Left forelimb (tissue), 1 donor: ENCODE measurements around the gene PTGR3.

Experiments
- DNase-seq: peaks from one replicate; pipeline ENCODE4 v3.0.0-alpha.2; 2018; ENCODE audit warnings: low spot score

PTGR3 gene

DNA sequence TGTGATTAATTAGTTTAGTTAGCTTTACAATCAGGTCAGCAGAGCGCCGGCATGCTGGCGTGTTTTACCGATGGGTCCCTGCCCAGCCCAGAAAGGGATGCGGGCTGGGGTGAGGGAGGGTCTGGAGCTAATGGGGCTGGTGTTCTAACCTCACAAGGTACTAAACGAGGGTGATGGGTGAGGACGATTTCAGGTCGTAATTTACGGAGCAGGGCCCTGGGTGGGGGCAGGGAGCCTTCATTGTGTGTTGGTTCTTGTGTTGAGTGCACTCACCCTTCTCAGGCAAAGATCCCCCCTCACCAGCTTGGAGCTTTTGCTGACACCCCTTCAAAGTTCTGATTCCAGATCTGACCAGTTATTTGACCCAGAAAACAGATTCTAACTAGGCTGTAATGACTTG is 39.5 kb downstream of the PTGR3 start:
- no peak for DNase-seq

DNA sequence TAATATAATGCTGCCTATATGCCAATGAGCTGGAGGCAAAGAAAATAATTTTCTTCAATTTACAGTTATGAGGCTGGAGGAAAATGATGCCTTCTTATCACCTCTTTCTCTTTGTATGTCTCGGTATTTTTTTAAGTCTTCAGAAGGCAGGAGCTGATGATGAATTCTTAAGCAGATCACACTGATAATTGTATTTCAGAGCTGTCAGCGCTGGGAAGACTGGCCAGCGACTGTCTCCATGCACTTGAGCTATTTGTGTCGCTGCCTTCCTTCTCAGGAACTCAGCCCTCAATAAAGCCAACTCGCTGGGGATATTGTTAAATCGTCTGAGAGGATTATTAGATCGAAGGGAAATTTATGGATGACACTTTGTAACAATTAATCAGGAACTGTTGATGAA is 40.3 kb downstream of the PTGR3 start:
- DNase-seq, result no peak

GRCh38 chr18:75167759-75168618 is 41.0 kb downstream of the PTGR3 start:
- DNase-seq, result no peak

DNA sequence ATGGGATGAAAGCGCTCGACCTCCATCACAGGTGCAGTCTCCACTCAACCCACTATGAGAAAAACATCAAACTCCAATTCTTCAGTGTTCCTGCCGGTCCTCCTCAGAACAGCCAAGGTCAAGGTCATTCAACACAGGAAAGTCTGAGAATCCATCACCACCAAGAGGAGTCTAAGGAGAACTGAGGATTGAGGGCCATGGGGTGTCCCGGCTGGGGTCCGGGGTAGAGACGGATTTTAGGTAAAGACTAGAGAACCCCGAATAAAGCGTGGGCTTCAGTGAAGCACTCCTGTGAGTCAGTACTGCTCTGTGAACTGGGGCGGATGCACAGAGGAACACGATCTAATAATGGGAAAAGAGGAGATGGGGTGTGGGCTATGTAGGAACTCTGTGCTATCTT is 41.8 kb downstream of the PTGR3 start:
- DNase-seq, result no peak

GRCh38 chr18:75165926-75166325 is 43.0 kb downstream of the PTGR3 start:
- DNase-seq, result no peak

DNA sequence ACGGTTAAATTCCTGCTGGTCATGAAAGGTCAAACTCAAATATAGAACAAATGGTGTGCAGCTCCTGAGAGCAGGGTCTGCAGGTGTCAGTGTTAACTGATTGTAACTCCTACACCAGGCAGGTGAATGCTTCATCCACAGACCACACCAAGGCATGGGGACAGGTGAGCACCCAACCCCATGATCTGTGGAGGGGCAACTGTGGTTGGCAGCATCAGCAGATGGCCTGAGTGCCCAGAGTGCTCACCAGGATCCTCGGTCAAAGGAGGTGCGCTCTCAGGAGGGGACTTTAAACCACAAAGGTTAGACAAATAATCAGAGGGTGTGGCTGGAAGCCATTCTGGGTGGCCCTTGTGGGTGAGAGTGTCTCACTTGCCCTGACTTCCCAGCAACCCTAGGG is 44.5 kb downstream of the PTGR3 start:
- no peak for DNase-seq

DNA sequence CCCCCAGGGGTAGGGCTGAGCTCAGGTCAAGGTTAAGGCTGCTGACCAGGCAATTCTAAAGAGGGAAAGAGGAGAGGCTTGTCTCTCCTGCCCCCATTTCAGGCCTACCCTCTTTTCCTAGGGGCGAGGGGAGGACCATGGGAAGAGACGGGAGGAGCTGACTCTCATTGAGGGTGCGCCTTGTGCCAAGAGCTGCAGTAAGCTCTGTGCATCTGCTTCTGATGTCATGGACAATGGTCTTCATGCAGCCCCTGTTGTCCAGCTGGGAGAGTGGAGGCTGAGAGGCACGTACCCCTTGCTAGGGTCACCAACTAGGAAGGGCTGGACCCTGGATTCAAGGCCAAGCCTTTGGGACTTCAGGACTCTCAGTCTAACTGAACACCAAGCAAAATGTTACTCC is 45.2 kb downstream of the PTGR3 start:
- no peak for DNase-seq

DNA sequence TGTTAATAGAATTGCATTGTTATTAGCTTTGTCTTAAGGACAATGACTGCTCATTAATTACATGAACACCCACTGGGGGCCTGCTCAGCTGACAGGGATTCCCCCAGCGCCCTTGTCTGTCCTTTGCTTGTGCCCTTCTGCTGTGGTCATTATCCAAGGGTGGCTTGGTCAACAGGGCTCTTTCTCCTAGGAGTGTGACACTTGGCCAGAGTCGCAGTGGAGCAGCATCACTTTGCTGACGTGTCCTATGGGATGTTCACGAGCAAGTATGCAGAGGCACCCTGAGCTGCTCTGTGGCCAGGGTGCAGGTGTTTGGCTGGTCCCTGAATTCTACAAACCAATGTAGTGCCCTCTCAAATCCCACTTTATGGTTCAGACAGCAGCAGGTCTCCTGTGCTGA is 46.0 kb downstream of the PTGR3 start:
- DNase-seq, result no peak

GRCh38 chr18:75162467-75162866 is 46.5 kb downstream of the PTGR3 start:
- DNase-seq, result no peak

DNA sequence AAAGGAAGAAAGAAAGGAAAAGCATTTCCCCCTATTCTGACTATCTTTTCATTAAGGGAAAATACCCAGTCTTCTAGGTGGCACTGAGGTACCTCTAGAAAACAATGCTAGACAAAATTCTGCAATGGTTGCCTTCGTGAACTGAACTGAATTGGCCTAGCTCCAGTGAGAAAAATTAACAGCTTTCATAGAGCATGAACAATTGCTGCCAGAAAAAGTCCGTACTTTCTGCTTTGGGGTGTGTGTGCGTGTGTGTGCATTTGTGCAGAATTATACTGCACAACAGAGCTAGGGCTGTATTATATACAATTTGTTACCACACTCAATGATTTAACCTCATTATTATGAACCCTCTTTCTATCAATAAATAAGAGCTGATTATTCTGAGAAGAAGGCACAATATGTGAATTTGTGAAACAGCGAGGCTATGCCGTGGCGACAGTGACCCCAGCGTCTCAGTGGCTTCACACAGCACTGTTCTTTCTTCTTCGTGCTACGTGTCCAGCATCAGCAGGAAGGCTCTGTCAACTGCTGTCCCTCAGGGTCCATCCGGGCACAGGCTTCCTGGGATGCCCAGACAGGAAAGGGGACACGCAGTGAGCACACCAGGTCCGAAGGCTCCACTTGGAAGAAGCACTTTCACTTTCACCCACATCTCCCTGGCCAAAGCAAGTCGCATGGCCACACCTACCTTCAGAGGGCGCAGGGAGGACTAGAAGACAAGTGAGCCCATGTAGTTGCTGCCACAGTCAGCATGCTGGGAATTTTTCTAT is 47.5 kb downstream of the PTGR3 start:
- DNase-seq, result no peak

GRCh38 chr18:75160364-75160763 is 48.6 kb downstream of the PTGR3 start:
- DNase-seq, result peak; percentile 51

DNA sequence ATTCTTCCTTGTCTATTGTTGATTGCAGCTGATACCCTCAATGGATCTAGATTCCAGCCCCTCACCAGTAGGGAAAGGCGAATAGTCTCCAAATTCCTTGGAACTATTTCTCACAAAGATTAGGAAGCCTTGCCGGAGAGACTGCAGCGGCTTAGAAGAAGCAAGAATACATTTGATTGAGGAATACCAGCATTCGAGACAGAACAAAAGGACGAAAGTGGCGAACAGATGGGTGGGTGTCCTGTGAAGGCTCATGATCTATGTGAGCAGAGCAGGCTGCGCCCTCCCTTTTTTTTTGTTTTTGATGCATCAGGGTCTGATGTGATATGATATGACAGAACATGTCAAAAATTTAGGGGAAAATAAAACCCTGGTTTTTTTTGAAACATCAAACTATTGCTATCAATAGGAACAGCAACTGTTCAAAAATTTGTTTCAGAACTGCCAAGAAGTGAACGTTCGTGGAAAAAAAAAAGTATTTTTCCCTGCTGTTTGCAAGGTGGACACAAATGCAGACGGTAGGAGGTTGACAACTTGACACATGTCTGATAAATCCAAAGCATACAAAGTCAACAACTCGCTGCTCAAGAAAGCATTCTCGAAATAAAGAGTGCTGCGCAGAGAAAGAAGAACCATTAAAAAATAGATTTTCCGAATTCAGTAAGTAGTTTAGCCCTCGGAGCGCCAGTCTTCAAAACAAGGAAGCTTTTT is 49.1 kb downstream of the PTGR3 start:
- no peak for DNase-seq

DNA sequence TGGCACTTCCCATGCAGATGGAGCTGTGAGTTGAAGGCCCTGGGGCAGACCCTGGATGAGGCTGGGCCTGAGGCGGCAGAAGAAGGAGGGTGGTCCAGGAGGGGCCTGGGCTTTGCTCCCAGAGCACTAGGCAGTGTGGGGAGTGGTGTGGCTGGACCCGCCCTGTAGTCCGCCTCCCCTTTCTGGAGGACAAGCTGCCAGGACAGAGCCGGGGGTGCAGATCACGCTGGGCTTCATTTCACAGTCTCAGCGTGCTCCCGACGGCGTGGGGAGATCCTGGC is 49.8 kb downstream of the PTGR3 start:
- DNase-seq, result peak; percentile 33
